ENCODE data around the gene ADGB.

DNA sequence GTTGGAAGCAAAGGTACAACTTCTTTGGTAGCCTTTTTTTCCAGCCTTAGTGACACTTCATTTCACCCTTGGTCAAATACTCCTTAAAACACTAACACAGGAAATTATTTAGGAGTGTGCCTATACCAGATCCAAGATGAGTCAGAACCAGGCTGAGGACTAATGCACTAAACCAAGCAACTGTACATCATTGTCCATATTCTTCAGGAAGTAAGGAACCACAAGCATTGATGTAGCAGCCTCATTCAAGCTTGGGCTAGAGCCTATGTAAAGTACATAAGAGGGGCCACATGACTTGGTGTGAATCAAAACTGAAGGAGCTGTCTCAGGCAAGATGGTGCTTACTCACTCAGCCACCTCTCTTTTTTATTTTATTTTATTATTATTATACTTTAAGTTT is 20.7 kb upstream of the ADGB start:
- TF ChIP-seq, protein P1, sequence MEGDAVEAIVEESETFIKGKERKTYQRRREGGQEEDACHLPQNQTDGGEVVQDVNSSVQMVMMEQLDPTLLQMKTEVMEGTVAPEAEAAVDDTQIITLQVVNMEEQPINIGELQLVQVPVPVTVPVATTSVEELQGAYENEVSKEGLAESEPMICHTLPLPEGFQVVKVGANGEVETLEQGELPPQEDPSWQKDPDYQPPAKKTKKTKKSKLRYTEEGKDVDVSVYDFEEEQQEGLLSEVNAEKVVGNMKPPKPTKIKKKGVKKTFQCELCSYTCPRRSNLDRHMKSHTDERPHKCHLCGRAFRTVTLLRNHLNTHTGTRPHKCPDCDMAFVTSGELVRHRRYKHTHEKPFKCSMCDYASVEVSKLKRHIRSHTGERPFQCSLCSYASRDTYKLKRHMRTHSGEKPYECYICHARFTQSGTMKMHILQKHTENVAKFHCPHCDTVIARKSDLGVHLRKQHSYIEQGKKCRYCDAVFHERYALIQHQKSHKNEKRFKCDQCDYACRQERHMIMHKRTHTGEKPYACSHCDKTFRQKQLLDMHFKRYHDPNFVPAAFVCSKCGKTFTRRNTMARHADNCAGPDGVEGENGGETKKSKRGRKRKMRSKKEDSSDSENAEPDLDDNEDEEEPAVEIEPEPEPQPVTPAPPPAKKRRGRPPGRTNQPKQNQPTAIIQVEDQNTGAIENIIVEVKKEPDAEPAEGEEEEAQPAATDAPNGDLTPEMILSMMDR (optimal IDR thresholded peaks at IDR 0.05 in 1 of 3, IDR thresholded peaks at IDR 0.05 in 1 of 3, conservative IDR thresholded peaks at IDR 0.05 in 1 of 3; ENCODE audit: extremely low read depth in 1 of 3, insufficient read depth in 2 of 3, low read length in 3 of 3) = no peak
- TF ChIP-seq EZH2 (IDR thresholded peaks at IDR 0.05; ENCODE audit: low read length) = no peak

All from keratinocyte (primary cell).